Keratinocyte (primary cell): ENCODE measurements around the gene SLCO4C1. TPM values are rescaled to one million over a fixed set of nuclear protein-coding genes. Genes with fewer than 3 reads are reported as not detected.

ENCODE experiments used
- DNase-seq: peaks from one replicate; pipeline ENCODE4 v3.0.0-alpha.2; 2011; ENCODE audit warnings: low read depth, missing footprints, low spot score
- FAIRE-seq: peaks from 2 replicates; lab custom pipeline; 2011; peaks lifted over from hg19 to GRCh38; lab: Jason Lieb, UNC
- H2AFZ ChIP-seq: 2 replicates; pipeline ENCODE4 v1.6.0; 2012; ENCODE audit warnings: low read length, control low read depth, inconsistent platforms; ENCODE audit not compliant: control insufficient read depth
- H3K27ac ChIP-seq: 2 replicates; pipeline ENCODE4 v1.5.1; 2011; ENCODE audit warnings: low read length; ENCODE audit not compliant: control insufficient read depth, insufficient read depth
- H3K27me3 ChIP-seq: 3 replicates; pipeline ENCODE4 v1.6.0; 2011; ENCODE audit warnings: low read length; ENCODE audit not compliant: control insufficient read depth, insufficient read depth; ENCODE audit errors: extremely low read depth
- H3K36me3 ChIP-seq, 2 experiments: 2 replicates in 1 of 2; 3 replicates in 1 of 2; pipeline ENCODE4 v1.5.1; 2011; ENCODE audit warnings: low read length in 2 of 2, mild to moderate bottlenecking in 1 of 2; ENCODE audit not compliant: control insufficient read depth in 2 of 2, insufficient read depth in 2 of 2; ENCODE audit errors: extremely low read depth in 1 of 2
- H3K4me1 ChIP-seq: 3 replicates; pipeline ENCODE4 v1.5.1; 2011; ENCODE audit warnings: low read length; ENCODE audit not compliant: control insufficient read depth, insufficient read depth; ENCODE audit errors: extremely low read depth
- H3K4me2 ChIP-seq: 3 replicates; pipeline ENCODE4 v1.6.0; 2011; ENCODE audit warnings: low read depth, low read length; ENCODE audit not compliant: control insufficient read depth, insufficient read depth; ENCODE audit errors: extremely low read depth
- H3K4me3 ChIP-seq, 3 experiments: fragments of 200-600 bp in 1 of 3; sonication (generic) in 1 of 3; 2 replicates in 2 of 3; 3 replicates in 1 of 3; pipeline ENCODE4 v1.5.1; 2011 to 2016; ENCODE audit warnings: low read length in 3 of 3, mild to moderate bottlenecking in 3 of 3, control low read depth in 2 of 3, inconsistent platforms in 1 of 3, low read depth in 1 of 3, mixed read lengths in 1 of 3, mixed run types in 1 of 3, moderate library complexity in 1 of 3; ENCODE audit not compliant: control insufficient read depth in 2 of 3, insufficient read depth in 2 of 3; ENCODE audit errors: extremely low read depth in 1 of 3
- H3K79me2 ChIP-seq: 2 replicates; pipeline ENCODE4 v1.6.0; 2012; ENCODE audit warnings: low read length; ENCODE audit not compliant: control insufficient read depth, insufficient read depth
- H3K9ac ChIP-seq: 3 replicates; pipeline ENCODE4 v1.6.0; 2011; ENCODE audit warnings: low read length; ENCODE audit not compliant: control insufficient read depth, insufficient read depth; ENCODE audit errors: extremely low read depth
- H3K9me1 ChIP-seq: 3 replicates; pipeline ENCODE4 v1.6.0; 2011; ENCODE audit warnings: low read length; ENCODE audit not compliant: control insufficient read depth, insufficient read depth; ENCODE audit errors: extremely low read depth
- H3K9me3 ChIP-seq: 2 replicates; pipeline ENCODE4 v1.5.1; 2012; ENCODE audit warnings: low read depth, low read length; ENCODE audit not compliant: control insufficient read depth
- H4K20me1 ChIP-seq: 3 replicates; pipeline ENCODE4 v1.6.0; 2011; ENCODE audit warnings: low read length; ENCODE audit not compliant: control insufficient read depth, insufficient read depth; ENCODE audit errors: extremely low read depth
- EZH2 ChIP-seq: IDR thresholded peaks from one replicate; pipeline ENCODE4 v1.6.1; 2012; ENCODE audit warnings: inconsistent platforms, mild to moderate bottlenecking, low read length, moderate library complexity
- dilution Hi-C: fragments of 300-500 bp; cut with MboI; formaldehyde crosslinking; loops from one replicate; pipeline ENCODE4 v1.7.0; 2020; ENCODE audit warnings: low sequenced_read_pairs; ENCODE audit not compliant: extremely low pct_ligation_motif_present
- polyA plus RNA-seq, 5 experiments: library from polyadenylated mRNA; depleted of rRNA in 3 of 5; stranded (reverse) in 3 of 5; stranded (forward) in 1 of 5; unstranded in 1 of 5; fragments of >200 nt; gene quantifications; 1 replicate in 1 of 5; 2 replicates in 3 of 5; 3 replicates in 1 of 5; pipeline versions ENCODE4 v1.2.1 to v1.2.3, GENCODE V29; 2011 to 2012; ENCODE audit warnings: missing spikeins in 2 of 5, low read depth in 1 of 5, low replicate concordance in 1 of 5
- TF ChIP-seq, protein P1 (sequence below), 3 experiments: IDR thresholded peaks in 1 of 3; conservative IDR thresholded peaks in 1 of 3; optimal IDR thresholded peaks in 1 of 3; 2 replicates in 2 of 3; 3 replicates in 1 of 3; pipeline versions ENCODE3 to v1.5.1; 2011; ENCODE audit warnings: low read length in 3 of 3, mild to moderate bottlenecking in 3 of 3, moderate library complexity in 2 of 3, control low read depth in 1 of 3, inconsistent platforms in 1 of 3; ENCODE audit not compliant: insufficient read depth in 2 of 3; ENCODE audit errors: extremely low read depth in 1 of 3

SLCO4C1 gene
- polyA plus RNA-seq, 1 donor (not counting 4 experiments of a cell fraction or from before 2014, with no cell fraction given) = 0.01 TPM

DNA sequence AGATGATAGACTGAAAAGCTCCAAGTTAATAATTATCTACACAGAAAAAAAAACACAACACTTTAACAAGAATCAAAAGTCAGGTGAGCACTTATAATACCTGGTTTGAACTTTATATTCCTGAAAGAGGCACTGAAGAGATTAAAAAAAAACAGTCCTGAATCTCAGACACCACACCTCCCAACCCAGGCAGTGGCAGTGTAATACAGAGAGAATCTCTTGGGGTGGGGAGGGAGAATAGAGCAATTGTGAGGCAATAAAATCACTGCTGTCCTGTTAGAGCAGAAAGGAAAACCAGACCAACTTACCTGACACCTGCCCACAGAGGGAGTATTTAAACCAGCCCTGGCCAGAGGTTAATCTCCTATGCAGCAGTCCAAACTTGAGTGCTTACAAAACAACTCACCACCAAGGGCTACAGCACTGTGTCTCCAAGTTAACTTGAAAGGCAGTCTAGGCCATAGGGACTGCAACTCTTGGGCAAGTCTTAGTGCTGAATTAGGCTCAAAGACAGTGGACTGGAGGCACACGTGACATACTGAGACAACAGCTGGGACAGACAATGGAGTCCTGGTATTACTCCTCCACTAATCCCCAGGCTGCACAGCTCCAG, 54.2 kb downstream of the SLCO4C1 start:
- dilution Hi-C loops = no loop called here
- Histone ChIP-seq H4K20me1 (no peaks in the 10 kb centered on the region), H3K79me2 (no peaks in the 10 kb centered on the region), H2AFZ (no peak overlapping the region), H3K4me1 (no peaks in the 10 kb centered on the region), H3K9ac (no peak overlapping the region), H3K4me2 (no peak overlapping the region), H3K4me3 (no peak overlapping the region), H3K9me3 (peaks cover 2% of the 10 kb centered on the region), H3K9me1 (no peaks in the 10 kb centered on the region), H3K27ac (no peak overlapping the region), H3K27me3 (no peaks in the 10 kb centered on the region), H3K36me3 (no peaks in the 10 kb centered on the region)
- no peak for FAIRE-seq
- DNase-seq = no peak
- TF ChIP-seq, protein P1, sequence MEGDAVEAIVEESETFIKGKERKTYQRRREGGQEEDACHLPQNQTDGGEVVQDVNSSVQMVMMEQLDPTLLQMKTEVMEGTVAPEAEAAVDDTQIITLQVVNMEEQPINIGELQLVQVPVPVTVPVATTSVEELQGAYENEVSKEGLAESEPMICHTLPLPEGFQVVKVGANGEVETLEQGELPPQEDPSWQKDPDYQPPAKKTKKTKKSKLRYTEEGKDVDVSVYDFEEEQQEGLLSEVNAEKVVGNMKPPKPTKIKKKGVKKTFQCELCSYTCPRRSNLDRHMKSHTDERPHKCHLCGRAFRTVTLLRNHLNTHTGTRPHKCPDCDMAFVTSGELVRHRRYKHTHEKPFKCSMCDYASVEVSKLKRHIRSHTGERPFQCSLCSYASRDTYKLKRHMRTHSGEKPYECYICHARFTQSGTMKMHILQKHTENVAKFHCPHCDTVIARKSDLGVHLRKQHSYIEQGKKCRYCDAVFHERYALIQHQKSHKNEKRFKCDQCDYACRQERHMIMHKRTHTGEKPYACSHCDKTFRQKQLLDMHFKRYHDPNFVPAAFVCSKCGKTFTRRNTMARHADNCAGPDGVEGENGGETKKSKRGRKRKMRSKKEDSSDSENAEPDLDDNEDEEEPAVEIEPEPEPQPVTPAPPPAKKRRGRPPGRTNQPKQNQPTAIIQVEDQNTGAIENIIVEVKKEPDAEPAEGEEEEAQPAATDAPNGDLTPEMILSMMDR (optimal IDR thresholded peaks at IDR 0.05 in 1 of 3, IDR thresholded peaks at IDR 0.05 in 1 of 3, conservative IDR thresholded peaks at IDR 0.05 in 1 of 3; ENCODE audit: extremely low read depth in 1 of 3, insufficient read depth in 2 of 3, low read length in 3 of 3) = no peak
- no peak for TF ChIP-seq EZH2

DNA sequence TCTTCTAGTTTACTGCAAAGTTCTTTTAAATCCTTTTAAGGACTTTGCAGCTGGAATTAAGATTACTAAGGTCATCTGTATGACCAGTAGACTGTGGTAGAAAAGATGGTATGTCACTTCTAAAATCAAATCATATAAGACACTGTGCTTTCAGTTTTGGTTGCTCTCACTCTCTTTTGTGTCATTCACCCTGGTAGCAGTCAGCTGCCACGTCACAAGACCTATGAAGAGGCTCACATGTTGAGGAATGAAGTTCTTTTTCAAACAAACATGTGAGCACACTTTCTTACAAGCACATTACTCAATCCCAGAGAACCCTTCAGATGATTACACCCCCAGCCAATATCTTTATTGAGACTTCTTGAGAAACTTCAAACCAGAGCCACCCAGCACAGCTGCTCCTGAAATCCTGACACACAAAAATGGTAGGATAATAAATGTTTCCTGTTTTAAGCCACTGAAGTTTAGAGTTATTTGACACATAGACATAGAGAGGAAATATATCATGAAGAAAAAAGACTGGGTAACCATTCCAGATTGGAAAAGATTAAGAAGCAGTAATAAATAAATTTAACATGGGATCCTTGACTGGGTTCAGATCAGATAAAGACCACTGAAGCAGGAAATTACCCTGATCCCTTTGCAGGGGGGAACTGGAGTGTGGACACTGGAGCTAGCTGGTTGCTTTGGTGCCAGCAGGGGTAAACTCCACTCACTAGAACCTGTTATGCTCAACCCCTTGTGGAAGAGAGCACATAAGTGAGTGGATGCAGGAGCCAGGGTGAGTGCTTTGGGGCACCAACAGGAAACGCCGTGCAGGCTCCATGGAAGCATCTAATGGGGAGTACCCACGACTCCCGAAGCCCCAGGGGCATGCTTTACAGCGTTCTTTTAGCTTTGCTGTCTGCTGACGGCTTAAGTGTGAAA, 64.1 kb downstream of the SLCO4C1 start:
- Histone ChIP-seq H3K79me2 (no peaks in the 10 kb centered on the region), H3K4me1 (no peaks in the 10 kb centered on the region), H4K20me1 (no peaks in the 10 kb centered on the region), H3K4me3 (no peak overlapping the region), H3K27me3 (no peaks in the 10 kb centered on the region), H2AFZ (no peak overlapping the region), H3K9me3 (no peaks in the 10 kb centered on the region), H3K9me1 (no peaks in the 10 kb centered on the region), H3K9ac (no peak overlapping the region), H3K27ac (no peak overlapping the region), H3K4me2 (no peak overlapping the region), H3K36me3 (no peaks in the 10 kb centered on the region)
- FAIRE-seq (no peak), DNase-seq (no peak)
- dilution Hi-C loops = no loop called here
- TF ChIP-seq, protein P1 (optimal IDR thresholded peaks at IDR 0.05 in 1 of 3, IDR thresholded peaks at IDR 0.05 in 1 of 3, conservative IDR thresholded peaks at IDR 0.05 in 1 of 3; ENCODE audit: extremely low read depth in 1 of 3, insufficient read depth in 2 of 3, low read length in 3 of 3) = no peak
- no peak for TF ChIP-seq EZH2
